HepG2 (cell line): ENCODE measurements around the gene MYL3. TPM values are rescaled to one million over a fixed set of nuclear protein-coding genes. Genes with fewer than 3 reads are reported as not detected.

Source experiments
- ATAC-seq: fragments of 200-7000 bp; cut with Tn5 transposase; 3 replicates; pipeline ENCODE4 v1.9.1; 2020; ENCODE audit warnings: mild to moderate bottlenecking, moderate library complexity
- BruUV-seq: library from RNA; stranded (reverse); fragments of 400-500 nt; replicated peaks from 2 replicates; lab custom pipeline; 2021; lab: Mats Ljungman, UMichigan
- CTCF ChIA-PET: fragments of 300-600 bp; formaldehyde crosslinking; extraction: SDS; loops from one replicate; lab custom pipeline; 2021; ENCODE audit warnings: low total read pairs, inconsistent platforms, low intra/inter-chr PET ratio; lab: Yijun Ruan, JAX
- POLR2A ChIA-PET: fragments of 350-600 bp; sonication (Branson Sonifier 250); formaldehyde crosslinking; loops from one replicate; lab custom pipeline; 2020; ENCODE audit warnings: antibody characterized with exemption, inconsistent platforms; lab: Yijun Ruan, JAX
- DNase-seq: peaks from one replicate; pipeline ENCODE4 v3.0.0-alpha.2; 2015; ENCODE audit warnings: low spot score
- FAIRE-seq: peaks from 3 replicates; lab custom pipeline; 2011; peaks lifted over from hg19 to GRCh38; lab: Jason Lieb, UNC
- H2AFZ ChIP-seq: one replicate; pipeline ENCODE4 v1.6.1; 2011; ENCODE audit warnings: low read length, inconsistent platforms
- H3K27ac ChIP-seq: fragments of 300-600 bp; 3 replicates; pipeline ENCODE4 v1.8.0; 2011; ENCODE audit warnings: mixed run types, mild to moderate bottlenecking, mixed read lengths, low read length, inconsistent platforms; ENCODE audit not compliant: insufficient read depth; ENCODE audit errors: extremely low read length
- H3K27me3 ChIP-seq, 2 experiments: fragments of 200-600 bp in 1 of 2; 2 replicates in 1 of 2; 3 replicates in 1 of 2; pipeline versions ENCODE4 v1.6.0 to v1.8.0; 2011; ENCODE audit warnings: low read length in 2 of 2, mild to moderate bottlenecking in 2 of 2, moderate library complexity in 2 of 2, inconsistent platforms in 1 of 2; ENCODE audit not compliant: insufficient read depth in 2 of 2, control insufficient read depth in 1 of 2
- H3K36me3 ChIP-seq, 2 experiments: fragments of 200-600 bp in 1 of 2; replicated peaks in 1 of 2; 2 replicates in 1 of 2; 3 replicates in 1 of 2; pipeline versions ENCODE4 v1.5.1 to v1.8.0; 2011; ENCODE audit warnings: low read length in 2 of 2, inconsistent platforms in 1 of 2; ENCODE audit not compliant: insufficient read depth in 2 of 2, control insufficient read depth in 1 of 2
- H3K4me1 ChIP-seq: 2 replicates; pipeline ENCODE4 v1.5.1; 2012; ENCODE audit warnings: low read length, inconsistent platforms; ENCODE audit not compliant: insufficient read depth
- H3K4me2 ChIP-seq: 2 replicates; pipeline ENCODE4 v1.6.0; 2011; ENCODE audit warnings: low read depth, low read length, inconsistent platforms
- H3K4me3 ChIP-seq, 3 experiments: fragments of 200-600 bp in 1 of 3; sonication (generic), shearing (Covaris generic) in 1 of 3; replicated peaks in 1 of 3; 2 replicates each; pipeline ENCODE4 v1.5.1; 2011 to 2016; ENCODE audit warnings: low read length in 3 of 3, inconsistent platforms in 2 of 3, low read depth in 2 of 3, mild to moderate bottlenecking in 2 of 3, control low read depth in 1 of 3, mixed read lengths in 1 of 3; ENCODE audit not compliant: insufficient read depth in 1 of 3
- H3K79me2 ChIP-seq: one replicate; pipeline ENCODE4 v1.6.1; 2011; ENCODE audit warnings: low read length, inconsistent platforms; ENCODE audit not compliant: insufficient read depth
- H3K9ac ChIP-seq: 2 replicates; pipeline ENCODE4 v1.6.0; 2011; ENCODE audit warnings: mild to moderate bottlenecking, low read depth, low read length, inconsistent platforms; ENCODE audit not compliant: insufficient read depth
- H3K9me3 ChIP-seq: 2 replicates; pipeline ENCODE4 v1.5.1; 2012; ENCODE audit warnings: mild to moderate bottlenecking, low read length
- H4K20me1 ChIP-seq: 2 replicates; pipeline ENCODE4 v1.6.0; 2011; ENCODE audit warnings: inconsistent platforms, mild to moderate bottlenecking, low read length, moderate library complexity; ENCODE audit not compliant: insufficient read depth
- HOXA5 ChIP-seq: sonication (generic); formaldehyde crosslinking; IDR thresholded peaks from 2 replicates; pipeline ENCODE4 v1.4.0; 2020; ENCODE audit warnings: missing genetic modification reagents
- IRX3 ChIP-seq: sonication (generic); formaldehyde crosslinking; IDR thresholded peaks from 2 replicates; pipeline ENCODE4 v1.8.1; 2023; ENCODE audit warnings: mild to moderate bottlenecking, low read depth, missing genetic modification reagents, borderline replicate concordance
- ZBTB42 ChIP-seq: sonication (generic); formaldehyde crosslinking; IDR thresholded peaks from 2 replicates; pipeline ENCODE4 v1.5.0; 2020; ENCODE audit warnings: mild to moderate bottlenecking, missing genetic modification reagents
- ZMYM3 ChIP-seq: sonication (generic); formaldehyde crosslinking; IDR thresholded peaks from 2 replicates; pipeline ENCODE4 v1.5.1; 2020; ENCODE audit warnings: mild to moderate bottlenecking, missing genetic modification reagents
- ZNF773 ChIP-seq: sonication (generic); formaldehyde crosslinking; IDR thresholded peaks from 2 replicates; pipeline ENCODE4 v1.4.0; 2020; ENCODE audit warnings: missing genetic modification reagents, borderline replicate concordance
- ZNF839 ChIP-seq: sonication (generic); formaldehyde crosslinking; IDR thresholded peaks from 2 replicates; pipeline ENCODE4 v1.4.0; 2020; ENCODE audit warnings: missing genetic modification reagents, mild to moderate bottlenecking, borderline replicate concordance
- WGBS: methylation state at CpG from one replicate; pipeline ENCODE4 v1.1.6; 2017; ENCODE audit warnings: low lambda C conversion rate; 5-methylcytosine and 5-hydroxymethylcytosine counted together
- in situ Hi-C: cut with HindIII; loops from 2 replicates; pipeline ENCODE4 v1.10.0; 2017; ENCODE audit warnings: low pct_unique_long_range_greater_than_20kb; ENCODE audit not compliant: extremely low pct_ligation_motif_present
- intact Hi-C: fragments of 100-400 bp; cut with micrococcal nuclease; formaldehyde crosslinking; loops from one replicate; pipeline ENCODE4 v1.10.0; 2022; ENCODE audit not compliant: unreplicated experiment
- polyA plus RNA-seq, 8 experiments: library from polyadenylated mRNA; depleted of rRNA in 3 of 8; stranded (reverse) in 7 of 8; unstranded in 1 of 8; fragments of >200 nt; fragmentation: Illumina TruSeq in 4 of 8; extraction: Trizol in 4 of 8; gene quantifications; 2 replicates each; pipeline versions ENCODE4 v1.2.1 to v1.2.3, GENCODE V29; 2011 to 2016; ENCODE audit warnings: low read depth in 4 of 8, missing spikeins in 1 of 8, mixed read lengths in 1 of 8; ENCODE audit not compliant: insufficient read depth in 1 of 8
- total RNA-seq, 5 experiments: library from RNA; depleted of rRNA; stranded (reverse); fragments of >200 nt; fragmentation: Illumina TruSeq; extraction: Trizol; gene quantifications; 2 replicates each; pipeline ENCODE4 v1.2.3, GENCODE V29; 2016; ENCODE audit warnings: low read depth in 1 of 5
- TF ChIP-seq, protein P1 (sequence below): sonication (generic); formaldehyde crosslinking; IDR thresholded peaks from 2 replicates; pipeline ENCODE4 v1.8.0; 2022; ENCODE audit warnings: low read depth, missing genetic modification reagents
- TF ChIP-seq, protein P2 (sequence below), 2 experiments: sonication (generic) in 1 of 2; formaldehyde crosslinking in 1 of 2; IDR thresholded peaks; 2 replicates each; pipeline versions ENCODE4 v1.4.0 to v1.6.1; 2016 to 2020; ENCODE audit warnings: borderline replicate concordance in 1 of 2, low read depth in 1 of 2, mild to moderate bottlenecking in 1 of 2, missing genetic modification reagents in 1 of 2
- TF ChIP-seq, protein P3 (sequence below): sonication (generic); formaldehyde crosslinking; IDR thresholded peaks from 2 replicates; pipeline ENCODE4 v1.4.0; 2020; ENCODE audit warnings: mild to moderate bottlenecking, missing genetic modification reagents
- TF ChIP-seq, protein P4 (sequence below): sonication (generic); formaldehyde crosslinking; IDR thresholded peaks from 2 replicates; pipeline ENCODE4 v1.4.0; 2020; ENCODE audit warnings: missing genetic modification reagents

MYL3 gene
- total and polyA plus RNA-seq, 2 of the 13 experiments (the other 11 are each of a cell fraction or from before 2014, with no cell fraction given) = not detected

DNA sequence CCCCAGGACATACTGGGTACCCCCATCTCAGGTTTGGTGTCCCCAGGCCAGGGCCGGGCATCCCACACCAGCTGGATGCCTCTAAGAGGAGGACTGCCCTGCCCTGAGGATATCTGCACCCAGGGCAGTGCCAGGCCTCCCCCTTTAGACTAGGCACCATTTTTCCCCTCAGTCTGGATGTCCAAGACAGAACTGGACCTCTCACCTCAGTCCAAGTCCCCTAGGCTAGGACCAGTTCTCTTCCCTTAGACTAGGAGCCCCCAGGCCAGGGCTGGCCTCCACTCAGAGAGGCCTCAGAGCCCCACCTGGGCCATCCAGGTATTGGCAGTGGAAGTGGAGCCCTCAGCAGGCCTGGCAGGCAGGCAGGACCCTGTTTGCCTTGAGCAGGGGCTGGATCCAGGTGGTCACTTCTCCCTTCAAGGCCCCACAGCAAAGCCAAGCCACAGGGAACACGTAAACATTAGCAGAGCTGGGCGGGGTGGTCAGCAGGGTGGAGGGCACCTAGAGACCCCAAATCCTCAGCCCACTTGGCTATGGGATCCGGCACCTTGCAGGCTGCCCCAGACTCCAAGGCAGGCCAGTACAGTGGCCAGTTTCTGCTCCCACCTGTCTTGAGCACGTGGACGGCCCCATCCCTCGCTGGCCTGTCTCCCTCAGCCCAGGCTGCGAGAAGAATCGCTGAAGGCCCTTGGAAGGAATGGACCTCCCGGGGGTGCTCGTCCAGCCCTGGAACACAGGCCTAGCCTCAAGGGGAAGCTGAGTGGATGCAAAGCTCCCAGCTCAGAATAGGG is 42.6 kb upstream of the MYL3 start:
- ChIA-PET CTCF (no interaction called here), POLR2A (no interaction called here)
- Histone ChIP-seq H3K4me3 (no peak overlapping the region), H3K4me2 (no peak overlapping the region), H3K9ac (no peak overlapping the region), H4K20me1 (no peaks in the 10 kb centered on the region), H3K27me3 (peaks cover 6 to 39% of the 10 kb centered on the region in 2 experiments; a peak in 3 of 5 replicates), H3K4me1 (peaks cover 10% of the 10 kb centered on the region), H2AFZ (no peak overlapping the region), H3K36me3 (no peaks in the 10 kb centered on the region), H3K79me2 (no peaks in the 10 kb centered on the region), H3K27ac (no peak overlapping the region), H3K9me3 (no peaks in the 10 kb centered on the region)
- in situ Hi-C loops (loop anchor here (5.0 kb wide), 2 partner anchors 39 to 194 kb away; no protein-coding TSS in a partner anchor), intact Hi-C loops (no loop called here)
- ATAC-seq = no peak
- DNase-seq = no peak
- FAIRE-seq = no peak
- BruUV-seq = no TSS peak
- WGBS = 0% methylated on average over 7 of the region's 11 CpGs
- TF ChIP-seq ZMYM3 (CRISPR knock-in tag) (no peak), IRX3 (CRISPR knock-in tag) (no peak), ZBTB42 (no peak), ZNF839 (CRISPR knock-in tag) (no peak), HOXA5 (CRISPR knock-in tag) (no peak), ZNF773 (CRISPR knock-in tag) (no peak)
- TF ChIP-seq, protein P1, sequence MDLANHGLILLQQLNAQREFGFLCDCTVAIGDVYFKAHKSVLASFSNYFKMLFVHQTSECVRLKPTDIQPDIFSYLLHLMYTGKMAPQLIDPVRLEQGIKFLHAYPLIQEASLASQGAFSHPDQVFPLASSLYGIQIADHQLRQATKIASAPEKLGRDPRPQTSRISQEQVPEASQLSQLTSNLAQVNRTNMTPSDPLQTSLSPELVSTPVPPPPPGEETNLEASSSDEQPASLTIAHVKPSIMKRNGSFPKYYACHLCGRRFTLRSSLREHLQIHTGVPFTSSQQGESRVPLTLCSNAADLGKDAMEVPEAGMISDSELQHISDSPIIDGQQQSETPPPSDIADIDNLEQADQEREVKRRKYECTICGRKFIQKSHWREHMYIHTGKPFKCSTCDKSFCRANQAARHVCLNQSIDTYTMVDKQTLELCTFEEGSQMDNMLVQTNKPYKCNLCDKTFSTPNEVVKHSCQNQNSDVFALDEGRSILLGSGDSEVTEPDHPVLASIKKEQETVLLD (CRISPR knock-in tag) = no peak
- TF ChIP-seq, protein P2, sequence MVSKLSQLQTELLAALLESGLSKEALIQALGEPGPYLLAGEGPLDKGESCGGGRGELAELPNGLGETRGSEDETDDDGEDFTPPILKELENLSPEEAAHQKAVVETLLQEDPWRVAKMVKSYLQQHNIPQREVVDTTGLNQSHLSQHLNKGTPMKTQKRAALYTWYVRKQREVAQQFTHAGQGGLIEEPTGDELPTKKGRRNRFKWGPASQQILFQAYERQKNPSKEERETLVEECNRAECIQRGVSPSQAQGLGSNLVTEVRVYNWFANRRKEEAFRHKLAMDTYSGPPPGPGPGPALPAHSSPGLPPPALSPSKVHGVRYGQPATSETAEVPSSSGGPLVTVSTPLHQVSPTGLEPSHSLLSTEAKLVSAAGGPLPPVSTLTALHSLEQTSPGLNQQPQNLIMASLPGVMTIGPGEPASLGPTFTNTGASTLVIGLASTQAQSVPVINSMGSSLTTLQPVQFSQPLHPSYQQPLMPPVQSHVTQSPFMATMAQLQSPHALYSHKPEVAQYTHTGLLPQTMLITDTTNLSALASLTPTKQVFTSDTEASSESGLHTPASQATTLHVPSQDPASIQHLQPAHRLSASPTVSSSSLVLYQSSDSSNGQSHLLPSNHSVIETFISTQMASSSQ (IDR thresholded peaks at IDR 0.05; ENCODE audit: low read depth) = no peak
- TF ChIP-seq, protein P2 (CRISPR knock-in tag; IDR thresholded peaks at IDR 0.05; ENCODE audit: borderline replicate concordance) = no peak
- TF ChIP-seq, protein P3, sequence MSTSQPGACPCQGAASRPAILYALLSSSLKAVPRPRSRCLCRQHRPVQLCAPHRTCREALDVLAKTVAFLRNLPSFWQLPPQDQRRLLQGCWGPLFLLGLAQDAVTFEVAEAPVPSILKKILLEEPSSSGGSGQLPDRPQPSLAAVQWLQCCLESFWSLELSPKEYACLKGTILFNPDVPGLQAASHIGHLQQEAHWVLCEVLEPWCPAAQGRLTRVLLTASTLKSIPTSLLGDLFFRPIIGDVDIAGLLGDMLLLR (CRISPR knock-in tag) = no peak
- TF ChIP-seq, protein P4, sequence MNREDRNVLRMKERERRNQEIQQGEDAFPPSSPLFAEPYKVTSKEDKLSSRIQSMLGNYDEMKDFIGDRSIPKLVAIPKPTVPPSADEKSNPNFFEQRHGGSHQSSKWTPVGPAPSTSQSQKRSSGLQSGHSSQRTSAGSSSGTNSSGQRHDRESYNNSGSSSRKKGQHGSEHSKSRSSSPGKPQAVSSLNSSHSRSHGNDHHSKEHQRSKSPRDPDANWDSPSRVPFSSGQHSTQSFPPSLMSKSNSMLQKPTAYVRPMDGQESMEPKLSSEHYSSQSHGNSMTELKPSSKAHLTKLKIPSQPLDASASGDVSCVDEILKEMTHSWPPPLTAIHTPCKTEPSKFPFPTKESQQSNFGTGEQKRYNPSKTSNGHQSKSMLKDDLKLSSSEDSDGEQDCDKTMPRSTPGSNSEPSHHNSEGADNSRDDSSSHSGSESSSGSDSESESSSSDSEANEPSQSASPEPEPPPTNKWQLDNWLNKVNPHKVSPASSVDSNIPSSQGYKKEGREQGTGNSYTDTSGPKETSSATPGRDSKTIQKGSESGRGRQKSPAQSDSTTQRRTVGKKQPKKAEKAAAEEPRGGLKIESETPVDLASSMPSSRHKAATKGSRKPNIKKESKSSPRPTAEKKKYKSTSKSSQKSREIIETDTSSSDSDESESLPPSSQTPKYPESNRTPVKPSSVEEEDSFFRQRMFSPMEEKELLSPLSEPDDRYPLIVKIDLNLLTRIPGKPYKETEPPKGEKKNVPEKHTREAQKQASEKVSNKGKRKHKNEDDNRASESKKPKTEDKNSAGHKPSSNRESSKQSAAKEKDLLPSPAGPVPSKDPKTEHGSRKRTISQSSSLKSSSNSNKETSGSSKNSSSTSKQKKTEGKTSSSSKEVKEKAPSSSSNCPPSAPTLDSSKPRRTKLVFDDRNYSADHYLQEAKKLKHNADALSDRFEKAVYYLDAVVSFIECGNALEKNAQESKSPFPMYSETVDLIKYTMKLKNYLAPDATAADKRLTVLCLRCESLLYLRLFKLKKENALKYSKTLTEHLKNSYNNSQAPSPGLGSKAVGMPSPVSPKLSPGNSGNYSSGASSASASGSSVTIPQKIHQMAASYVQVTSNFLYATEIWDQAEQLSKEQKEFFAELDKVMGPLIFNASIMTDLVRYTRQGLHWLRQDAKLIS (CRISPR knock-in tag) = no peak
